NCI-H2081 treated with DMSO at 0.1 percent for 48 hours (cell line): ENCODE data around the gene DNAAF8.

Experiments used
- DNase-seq: peaks from one replicate; lab custom pipeline; 2025; lab: John Stamatoyannopoulos, UW

The DNAAF8 gene

DNA sequence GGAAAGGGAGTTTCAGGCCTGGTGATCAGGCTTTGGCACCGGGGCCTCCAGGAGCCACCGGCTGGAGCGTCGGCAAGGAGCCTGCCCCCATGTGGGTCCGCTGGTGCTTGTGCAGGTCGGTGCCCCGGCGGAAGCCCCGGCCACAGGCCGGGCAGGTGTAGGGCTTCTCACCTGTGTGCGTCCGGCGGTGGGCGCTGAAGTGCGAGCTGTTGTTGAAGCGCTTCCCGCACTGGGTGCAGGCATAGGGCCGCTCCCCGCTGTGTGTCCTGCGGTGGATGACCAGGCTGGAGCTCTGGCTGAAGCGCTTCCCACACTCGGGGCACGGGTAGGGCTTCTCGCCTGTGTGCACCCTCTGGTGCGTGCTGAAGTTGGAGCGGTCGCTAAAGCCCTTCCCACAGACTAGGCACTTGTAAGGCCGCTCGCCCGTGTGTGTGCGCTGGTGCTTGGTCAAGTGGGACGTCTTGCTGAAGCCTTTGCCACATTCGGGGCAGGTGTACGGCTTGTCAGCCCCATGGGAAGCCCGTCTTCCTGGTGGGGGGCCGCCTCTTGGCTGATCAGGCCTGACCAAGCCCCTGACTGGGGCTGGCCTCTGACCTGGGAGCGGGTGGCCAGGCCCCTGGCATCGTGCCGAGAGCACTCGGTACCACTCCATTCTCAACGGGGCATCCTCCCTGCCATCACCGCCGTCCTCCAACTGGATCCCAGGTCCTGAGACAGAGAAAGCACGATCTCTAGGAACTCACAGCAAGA, 18.2 kb downstream of the DNAAF8 start:
- DNase-seq, result no peak

DNA sequence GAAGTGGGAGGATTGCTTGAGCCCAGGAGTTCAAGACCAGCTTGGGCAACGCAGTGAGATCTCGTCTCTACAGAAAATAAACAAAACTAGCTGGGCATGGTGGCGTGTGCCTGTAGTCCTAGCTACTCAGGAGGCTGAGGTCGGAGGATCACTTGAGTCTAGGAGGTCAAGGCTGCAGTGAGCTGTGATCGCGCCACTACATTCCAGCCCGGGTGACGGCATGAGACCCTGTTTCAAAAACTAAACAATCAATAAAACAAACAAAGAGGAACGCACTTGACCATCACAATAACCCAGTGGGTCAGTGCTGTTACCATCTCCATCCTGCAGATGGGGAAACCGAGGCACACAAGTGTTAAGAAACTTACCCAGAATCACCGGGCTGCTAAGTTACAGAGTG, 18.9 kb downstream of the DNAAF8 start:
- DNase-seq, result no peak

DNA sequence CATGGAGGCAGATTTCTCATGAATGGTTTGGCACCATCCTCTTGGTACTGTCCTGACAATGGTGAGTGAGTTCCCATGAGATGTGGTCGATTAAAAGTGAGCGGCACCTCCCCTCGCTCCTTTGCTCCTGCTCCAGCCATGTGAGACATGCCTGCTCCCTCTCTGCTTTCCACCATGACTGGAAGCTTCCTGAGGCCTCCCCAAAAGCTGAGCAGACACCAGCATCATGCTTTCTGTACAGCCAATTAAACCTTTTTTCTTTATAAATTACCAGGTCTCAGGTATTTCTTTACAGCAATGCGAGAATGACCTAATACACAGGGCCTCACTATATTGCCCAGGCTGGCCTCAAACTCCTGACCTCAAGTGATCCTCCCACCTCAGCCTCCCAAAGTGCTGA, 20.5 kb downstream of the DNAAF8 start:
- no peak for DNase-seq

DNA sequence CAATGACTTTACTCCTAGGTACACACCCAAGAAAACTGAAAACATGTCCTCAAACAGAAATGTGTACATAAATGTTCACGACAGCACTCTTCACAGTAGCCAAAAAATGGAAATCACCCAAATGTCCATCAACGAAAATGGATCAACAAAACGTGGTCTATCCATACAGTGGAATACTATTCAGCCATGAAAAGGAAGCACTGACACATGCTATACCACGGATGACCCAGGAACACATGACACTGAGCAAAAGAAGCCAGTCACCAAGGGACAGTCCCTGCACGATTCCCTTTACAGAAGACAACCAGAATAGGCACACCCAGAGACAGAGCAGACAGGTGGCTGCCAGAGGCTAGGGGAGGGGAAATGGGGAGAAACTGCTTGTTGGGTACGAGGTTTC, 21.4 kb downstream of the DNAAF8 start:
- no peak for DNase-seq

DNA sequence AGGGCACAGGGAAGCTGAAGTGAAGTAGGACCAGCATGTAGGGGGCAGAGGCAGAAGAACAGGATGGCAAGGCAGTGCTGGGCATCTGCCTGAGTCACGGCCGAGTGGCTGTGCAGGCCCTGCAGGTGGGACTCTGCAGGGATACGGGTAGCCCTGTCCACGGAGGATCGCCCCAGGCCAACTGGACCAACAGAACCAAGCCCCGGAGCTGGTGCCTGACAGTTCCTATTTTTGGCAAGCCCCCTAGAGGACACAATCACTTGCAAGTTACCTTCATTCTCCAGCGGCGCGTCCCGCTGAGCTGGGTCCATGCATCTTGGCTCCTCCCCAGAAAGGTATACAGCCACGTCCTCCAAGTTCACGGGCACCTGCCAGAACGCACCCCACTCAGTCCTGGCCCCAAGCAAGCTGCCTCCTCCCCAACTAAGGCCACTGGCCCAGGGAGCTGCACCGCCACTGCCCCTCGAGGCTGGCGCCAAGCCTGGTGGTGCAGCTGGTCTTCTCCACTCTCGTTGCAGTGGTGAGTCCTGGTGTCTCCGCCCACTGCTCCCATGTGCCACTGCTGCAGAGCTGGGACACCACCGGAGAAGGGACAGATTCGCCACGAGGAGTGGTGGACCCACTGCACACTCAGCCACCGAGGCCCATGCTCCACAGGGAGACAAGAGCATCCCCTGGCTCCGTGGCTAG, 26.0 kb downstream of the DNAAF8 start:
- DNase-seq, result no peak

DNA sequence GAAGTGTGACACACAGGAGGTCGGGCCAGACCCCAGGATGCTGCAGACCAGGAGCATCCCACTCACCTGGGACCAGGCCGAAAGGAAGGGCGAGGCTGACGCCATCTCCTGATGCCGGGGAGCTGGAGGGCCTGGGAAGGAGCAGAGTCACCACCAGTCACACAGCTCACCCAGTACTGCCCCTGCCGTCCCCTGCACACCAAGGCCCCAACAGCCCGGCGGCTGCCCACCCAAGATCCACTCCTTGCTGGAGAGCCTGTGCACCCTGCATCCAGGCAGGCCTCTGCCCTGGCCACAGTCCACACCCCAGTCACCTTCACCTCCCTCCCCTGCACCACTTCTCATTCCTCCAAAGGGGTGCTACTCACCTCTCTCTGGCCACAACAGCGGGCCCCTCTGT, 27.9 kb downstream of the DNAAF8 start:
- no peak for DNase-seq

DNA sequence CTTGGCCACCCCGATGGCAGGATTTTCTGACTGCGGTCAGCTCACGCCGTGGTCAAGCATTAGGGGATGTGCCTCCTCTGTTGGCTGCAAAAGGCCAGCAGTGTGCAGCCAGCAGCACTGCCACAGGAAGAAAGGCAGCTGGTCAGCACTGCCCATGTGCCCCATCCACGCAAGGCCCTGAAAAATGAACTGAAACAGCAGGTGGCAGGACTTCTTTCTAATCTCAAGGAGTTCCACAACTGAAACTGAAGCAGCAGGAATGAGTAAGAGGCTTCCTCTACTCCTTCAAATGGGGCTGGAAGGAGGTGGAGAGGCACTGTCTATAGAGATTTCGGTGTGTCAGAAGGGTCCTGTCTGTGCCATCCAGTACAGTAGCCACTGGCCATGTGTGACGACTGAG, 29.5 kb downstream of the DNAAF8 start:
- no peak for DNase-seq

DNA sequence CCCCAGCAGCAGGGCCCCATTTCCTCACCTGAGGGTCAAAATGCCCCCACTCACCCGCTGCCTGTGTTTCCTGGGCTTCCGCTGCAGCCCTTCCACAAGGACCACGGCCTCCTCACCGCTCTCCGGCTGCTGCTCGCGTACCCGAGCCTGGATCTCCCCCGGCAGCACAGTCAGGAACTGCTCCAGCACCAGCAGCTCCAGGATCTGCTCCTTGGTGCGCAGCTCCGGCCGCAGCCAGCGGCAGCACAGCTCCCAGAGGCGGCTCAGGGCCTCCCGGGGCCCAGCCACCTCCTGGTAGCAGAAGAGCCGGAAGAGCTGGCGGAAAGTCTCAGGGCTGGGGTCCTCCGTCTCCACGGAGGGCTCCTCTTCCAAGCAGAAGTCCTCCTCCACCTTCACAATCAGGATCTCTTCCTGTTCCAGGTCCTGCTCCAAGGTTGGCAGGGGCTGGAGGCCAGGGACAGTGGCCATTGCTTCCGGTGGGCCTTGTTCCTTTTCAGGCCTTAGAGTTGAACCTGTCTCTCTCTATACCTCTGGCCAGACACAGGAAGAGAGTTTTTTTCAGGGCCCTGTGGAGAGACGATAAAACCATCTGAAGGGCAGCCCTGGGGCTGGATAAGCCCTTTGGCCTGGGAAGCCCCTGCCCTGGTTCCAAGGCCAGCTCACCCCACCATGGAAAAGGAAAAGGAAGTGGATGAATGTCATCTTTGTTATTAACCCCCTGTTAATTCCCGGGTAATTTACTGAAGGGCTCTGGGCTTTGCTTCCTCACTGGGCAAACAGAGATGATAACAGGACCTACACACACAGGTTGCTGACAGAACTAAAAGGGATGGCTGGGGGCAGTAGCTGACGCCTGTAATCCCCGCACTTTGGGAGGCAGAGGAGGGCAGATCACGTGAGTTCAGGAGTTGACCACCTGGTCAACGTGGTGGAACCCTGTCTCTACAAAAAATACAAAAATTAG, 31.5 kb downstream of the DNAAF8 start:
- no peak for DNase-seq

DNA sequence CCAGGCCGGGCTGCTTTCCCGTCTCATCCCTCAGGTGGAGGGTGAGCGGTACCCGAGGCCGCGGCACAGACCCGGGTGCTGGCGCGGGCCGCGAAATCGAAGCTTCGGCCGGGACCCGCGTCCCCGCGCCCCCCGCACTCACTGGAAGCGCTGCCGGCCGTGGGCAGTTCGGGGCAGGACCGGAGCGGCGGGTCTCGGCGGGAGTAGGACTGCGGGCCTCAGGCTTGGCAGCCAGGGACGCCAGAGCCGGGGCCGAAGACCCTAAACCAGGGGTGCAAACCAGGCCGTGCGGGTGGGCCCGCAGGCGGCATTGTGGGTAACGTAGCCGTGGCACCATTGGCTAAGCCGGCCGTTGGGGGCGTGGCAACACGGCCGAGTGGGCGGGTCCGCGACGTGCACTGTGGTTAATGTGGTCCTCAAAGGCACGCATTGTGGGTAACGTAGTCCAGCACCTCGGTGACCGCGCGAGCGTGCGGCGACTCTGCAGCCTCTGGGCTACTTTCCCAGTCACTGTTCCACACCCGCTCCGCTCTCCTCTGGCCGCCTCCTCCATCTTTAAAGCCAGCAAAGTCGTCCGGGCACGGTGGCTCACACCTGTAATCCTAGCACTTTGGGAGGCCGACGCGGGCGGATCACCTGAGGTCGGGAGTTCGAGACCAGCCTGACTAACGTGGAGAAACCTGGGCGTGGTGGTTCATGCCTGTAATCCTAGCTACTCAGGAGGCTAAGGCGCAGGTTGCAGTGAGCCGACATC, 32.7 kb downstream of the DNAAF8 start, which contains the start of gene ZNF500:
TSS of gene ZNF500 (minus strand) at position 288 of the 754 bp plus-strand sequence. CDS start 1,184 bp downstream, outside the sequence.
- DNase-seq, result peak; percentile 75

DNA sequence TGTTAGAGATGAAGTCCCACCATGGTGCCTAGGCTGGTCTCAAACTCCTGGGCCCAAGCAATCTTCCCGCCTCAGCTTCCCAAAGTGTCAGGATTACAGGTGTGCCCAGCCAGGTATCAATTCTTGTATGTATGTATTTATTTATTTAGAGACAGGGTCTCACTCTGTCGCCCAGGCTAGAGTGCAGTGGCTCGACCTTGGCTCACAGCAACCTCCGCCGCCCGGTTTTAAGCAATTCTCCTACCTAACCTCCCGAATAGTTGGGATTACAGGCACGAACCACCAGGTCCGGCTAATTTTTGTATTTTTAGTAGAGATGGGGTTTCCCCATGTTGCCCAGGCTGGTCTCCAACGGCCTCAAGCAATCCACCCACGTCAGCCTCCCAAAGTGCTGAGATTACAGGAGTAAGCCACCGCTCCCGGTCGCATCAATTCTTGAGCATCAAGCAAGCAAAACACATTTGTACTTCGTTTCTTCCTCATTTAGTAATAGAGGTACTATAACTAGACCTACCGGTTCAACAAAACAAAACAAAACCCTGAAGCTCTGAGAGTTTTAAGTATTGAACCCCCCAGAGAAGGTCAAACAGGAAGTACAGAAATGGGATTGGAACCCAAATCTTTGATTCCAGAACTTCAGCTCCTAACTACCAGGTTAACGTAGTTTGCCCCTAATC, 33.7 kb downstream of the DNAAF8 start:
- DNase-seq, result no peak

DNA sequence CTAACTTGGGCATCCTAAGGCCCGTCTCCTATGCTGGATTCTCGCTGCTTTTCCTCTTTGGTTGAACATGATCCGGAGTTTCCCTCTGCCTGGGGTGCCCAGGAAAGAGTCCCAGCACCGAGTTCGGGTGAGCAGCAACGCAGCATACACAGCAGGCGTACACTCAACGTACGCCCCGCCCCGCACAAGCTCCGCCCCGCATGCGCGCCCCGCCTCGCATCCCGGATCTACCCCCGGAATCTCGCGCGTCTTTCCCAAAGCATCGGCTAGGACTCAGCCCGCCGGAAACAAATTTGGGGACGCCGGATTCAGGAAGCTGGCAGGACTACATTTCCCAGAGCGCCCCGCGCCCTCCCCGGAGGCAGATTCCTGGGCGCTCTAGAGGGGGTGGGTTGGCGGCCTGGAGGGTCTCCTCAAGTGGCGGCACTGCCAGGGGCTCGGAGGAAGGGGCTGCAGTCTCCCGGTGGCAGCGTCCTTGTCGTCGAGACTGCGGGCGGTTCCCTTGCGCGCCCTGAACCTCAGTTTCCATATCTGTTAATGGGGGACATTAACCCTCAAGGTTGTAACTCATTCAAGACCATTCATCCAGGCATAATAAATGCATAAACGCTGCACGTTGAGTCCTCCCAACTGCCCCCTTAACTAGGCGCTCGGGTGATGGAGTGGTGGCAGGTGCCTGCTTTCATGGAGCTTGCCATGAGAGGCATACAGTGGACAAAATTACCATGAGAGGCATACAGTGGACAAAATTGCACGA, 34.4 kb downstream of the DNAAF8 start:
- DNase-seq, result peak; percentile 83

DNA sequence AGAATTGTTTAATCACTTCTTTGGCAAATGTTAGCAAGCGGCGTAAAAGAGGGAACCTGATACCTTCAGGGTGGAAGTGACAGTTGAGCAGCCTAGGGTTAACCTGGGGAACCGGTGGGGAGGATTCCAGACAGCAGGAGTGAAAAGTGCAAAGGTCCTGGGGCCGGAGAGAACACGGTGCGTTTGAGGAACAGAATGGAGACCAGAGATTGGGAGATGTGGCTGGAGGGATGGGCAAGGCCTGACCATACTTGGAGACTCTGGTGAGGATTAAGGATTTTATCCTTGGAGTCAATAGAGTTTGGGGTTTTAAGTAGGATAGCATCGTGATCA, 34.9 kb downstream of the DNAAF8 start:
- no peak for DNase-seq

DNA sequence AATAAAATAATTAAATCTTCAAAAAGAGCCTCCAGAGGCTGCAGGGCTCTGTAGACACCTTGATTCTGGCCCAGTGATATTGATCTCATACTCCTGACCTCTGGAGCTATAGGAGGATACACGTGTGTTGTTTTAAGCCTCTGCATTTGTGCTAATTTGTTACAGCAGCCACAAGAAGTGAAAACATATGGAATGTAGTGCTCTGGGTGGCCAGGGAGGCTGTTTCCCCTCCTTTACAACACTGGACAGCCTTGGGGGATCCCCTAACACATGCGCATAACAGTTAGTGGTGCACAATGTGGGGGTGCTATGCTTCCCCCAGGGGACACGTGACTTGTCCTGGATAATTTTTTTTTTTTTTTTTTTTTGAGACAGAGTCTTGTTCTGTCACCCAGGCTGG, 37.3 kb downstream of the DNAAF8 start:
- no peak for DNase-seq

DNA sequence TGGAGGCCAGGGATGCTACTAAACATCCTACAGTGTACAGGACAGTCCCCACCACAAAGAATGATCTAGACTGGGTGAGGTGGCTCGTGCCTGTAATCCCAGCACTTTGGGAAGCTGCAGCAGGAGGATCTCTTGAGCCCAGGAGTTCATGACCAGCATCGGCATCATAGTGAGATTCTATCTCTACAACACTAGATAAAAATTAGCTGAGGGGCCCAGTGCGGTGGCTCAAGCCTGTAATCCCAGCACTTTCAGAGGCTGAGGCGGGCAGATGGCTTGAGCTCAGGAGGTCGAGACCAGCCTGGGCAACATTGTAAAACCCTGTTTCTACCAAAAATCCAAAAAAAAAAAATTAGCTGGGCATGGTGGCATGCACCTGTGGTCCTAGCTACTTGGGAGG, 38.0 kb downstream of the DNAAF8 start:
- no peak for DNase-seq

DNA sequence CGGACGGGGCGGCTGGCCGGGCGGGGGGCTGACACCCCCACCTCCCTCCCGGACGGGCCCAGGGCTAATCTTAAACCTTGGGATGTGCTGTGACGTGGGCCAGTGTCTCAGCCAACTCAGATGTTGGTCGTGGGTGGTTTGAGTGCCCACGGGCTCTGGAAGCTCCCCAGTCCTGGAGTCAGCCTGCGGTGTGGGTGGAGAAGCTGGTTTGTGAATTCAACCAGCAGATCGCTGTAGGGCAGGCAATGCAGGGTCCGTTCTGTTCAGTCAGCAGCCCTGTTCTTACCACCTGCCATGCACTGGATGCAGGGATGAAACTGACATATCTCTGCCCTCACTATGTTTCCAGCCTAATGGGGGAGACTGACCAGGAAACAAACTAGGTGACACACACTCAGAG, 40.7 kb downstream of the DNAAF8 start:
- DNase-seq, result no peak

DNA sequence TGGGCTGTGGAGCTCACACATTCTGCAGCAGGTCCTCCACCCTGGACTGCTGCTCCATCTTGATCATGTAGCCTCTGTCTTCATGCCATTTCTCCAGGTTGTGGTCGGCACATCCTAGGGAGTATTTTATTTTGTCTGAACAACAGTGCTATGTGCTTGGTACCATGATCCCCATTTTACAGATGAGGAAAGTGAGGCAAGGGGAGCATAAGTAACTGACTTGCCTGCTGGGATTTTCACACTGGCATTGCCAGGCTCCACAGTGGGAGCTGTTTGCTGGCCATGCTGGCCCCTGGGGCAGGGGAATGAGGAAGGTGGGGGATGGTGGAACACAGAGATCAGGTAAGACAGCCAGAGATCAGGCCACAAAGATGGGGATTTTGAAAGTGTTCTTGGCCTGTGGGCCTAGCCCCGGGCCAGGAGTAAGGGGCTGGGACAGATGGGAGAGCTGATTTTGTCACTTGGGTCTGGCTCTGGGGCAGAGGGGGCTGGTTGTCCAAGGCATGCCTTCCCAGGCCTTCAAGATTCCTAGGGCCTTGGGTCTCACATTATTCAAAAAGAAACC, 41.9 kb downstream of the DNAAF8 start:
- DNase-seq, result no peak

DNA sequence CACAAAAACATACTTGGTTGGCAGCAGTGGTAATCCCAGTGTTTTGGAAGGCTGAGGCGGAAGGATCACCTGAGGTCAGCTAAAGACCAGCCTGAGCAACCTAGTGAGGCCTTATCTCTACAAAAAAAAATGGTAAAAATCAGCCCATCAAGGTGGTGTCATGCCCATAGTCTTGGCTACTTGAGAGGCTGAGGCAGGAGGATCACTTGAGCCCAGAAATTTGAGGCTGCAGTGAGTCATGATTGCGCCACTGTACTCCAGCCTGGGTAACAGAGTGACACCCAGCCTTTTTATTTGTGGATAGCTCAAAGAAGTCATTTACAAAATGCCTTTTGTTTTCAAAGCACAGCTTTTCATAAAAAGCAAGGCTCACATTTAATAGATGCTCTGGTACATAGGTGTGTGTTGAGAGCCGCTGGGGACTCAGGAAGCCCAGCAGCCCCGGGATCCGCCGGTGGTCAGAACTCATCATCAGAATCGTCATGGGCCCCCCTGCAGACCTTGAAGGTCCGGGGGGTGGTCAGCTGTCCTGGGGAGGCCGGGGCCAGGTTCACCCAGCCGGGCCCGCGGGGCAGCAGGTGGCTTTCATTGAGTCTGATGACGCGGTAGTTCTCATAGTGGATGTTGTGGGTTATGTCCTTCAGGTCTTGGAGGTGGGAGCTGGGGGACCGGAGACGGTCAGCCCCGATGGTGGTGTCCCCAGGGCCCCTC, 43.2 kb downstream of the DNAAF8 start:
- DNase-seq, result no peak

DNA sequence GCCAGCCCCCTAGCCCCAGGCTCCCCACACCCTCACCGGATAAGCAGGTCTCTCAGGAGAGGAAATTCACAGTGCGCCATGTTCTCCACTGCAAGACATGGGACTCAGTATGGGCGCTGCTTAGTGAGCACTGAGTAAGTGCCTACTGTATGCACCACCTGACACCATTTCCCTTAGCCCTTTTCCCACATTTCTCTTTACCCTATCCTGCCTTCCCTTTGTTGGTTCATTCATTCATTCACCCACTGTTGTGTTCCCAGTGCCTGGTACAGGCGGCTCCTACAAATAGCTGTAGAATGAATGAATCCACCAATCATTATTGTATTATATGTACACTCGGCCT, 43.7 kb downstream of the DNAAF8 start:
- DNase-seq, result no peak

DNA sequence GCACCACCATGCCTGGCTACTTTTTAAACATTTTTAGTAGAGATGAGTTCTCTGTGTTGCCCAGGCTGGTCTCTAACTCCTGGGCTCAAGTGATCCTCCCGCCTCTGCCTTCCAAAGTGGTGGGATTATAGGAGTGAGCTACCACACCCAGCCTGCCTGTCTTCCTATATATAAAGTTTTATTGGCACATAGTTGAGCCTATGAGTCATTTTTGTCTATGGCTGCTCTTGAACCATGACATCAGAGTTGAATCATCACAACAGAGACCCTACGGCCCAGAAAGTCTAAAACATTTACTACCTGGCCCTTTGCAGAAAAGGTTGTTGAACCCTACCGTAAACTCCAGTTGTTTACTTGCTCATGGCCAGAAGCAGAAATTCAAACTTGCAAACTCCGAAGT, 45.9 kb downstream of the DNAAF8 start:
- DNase-seq, result no peak
